GM12874 (cell line): ENCODE measurements around the gene TTF2.

Experiments used
- CTCF ChIP-seq: IDR thresholded peaks from 2 replicates; pipeline ENCODE4 v1.5.1; 2011; ENCODE audit warnings: low read depth, mild to moderate bottlenecking, control low read depth, low read length, moderate library complexity; ENCODE audit not compliant: insufficient read depth

The TTF2 gene

DNA sequence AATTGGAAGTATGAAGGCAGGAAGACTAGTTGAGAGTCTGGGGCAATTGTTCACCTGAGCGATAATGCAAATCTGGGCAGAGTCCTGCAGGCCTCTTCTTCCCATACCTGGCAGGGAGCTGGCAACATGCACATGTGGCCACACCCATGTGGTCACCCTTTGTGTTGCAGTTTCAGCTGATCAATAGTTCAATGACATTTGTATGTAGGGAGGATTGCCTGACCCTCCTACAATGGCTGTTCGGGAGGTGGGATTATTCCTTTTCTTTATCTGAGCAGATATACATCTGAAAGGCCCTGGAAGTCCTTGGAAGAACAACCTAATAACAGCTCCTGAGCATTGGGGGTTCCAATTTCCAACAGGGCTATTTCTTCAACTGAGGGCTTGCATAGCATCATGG lies 76.6 kb downstream of the TTF2 start:
- no peak for TF ChIP-seq CTCF

GRCh38 chr1:117137281-117137855 lies 77.2 kb downstream of the TTF2 start:
- no peak for TF ChIP-seq CTCF

DNA sequence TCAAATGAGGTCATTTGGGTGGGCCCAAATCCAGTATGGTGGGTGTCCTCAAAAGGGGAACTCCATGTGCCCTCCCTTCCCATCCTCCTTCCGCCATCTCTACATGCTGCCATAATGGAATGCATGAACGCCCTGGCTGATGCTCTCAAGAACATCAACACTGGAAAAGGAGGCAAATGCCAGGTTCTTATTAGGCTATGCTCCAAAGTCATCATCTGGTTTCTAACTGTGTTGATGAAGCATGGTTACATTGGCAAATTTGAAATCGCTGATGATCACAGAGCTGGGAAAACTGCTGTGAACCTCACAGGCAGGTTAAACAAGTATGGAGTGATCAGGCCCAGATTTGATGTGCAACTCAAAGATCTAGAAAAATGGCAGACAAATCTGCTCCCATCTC lies 78.0 kb downstream of the TTF2 start:
- no peak for TF ChIP-seq CTCF

DNA sequence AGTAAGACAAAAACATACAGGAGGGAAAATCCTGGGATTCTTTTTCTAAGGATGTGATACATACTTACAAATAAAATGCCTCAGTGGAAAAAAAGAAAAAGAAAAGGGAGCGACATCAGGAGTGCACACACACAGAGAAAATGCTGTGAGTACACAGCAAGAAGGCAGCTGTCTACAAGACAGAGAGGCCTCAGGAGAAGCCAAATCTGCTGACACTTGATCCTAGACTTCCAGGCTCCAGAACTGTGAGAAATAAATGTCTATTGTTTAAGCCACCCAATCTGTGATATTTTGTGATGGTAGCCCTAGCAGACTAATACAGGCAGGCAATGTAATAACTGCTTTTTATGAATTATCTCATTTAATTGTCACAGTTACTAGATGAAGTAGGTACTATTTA lies 78.4 kb downstream of the TTF2 start:
- TF ChIP-seq CTCF = no peak

DNA sequence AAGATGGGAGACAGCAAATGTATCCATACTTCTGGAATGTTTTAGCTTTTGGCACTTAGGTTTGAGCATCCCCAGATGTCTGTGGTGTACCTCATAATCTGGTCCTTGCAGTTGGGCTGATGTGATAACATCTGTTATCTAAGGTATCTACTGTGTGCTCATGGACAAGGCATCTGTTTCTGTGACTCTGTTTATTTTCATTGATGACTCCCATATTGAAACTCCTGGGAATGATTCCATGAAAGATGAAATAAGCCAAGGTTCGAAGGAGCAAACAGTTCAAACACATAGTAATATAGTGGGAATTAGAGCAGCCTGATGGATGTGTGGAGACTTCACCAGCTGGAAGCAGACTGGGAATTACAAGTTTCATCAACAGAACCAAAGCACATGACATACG lies 82.1 kb downstream of the TTF2 start:
- no peak for TF ChIP-seq CTCF

- no peak for TF ChIP-seq CTCF
These were observed 83.0 kb downstream of the TTF2 start for GRCh38 chr1:117143172-117143571.

GRCh38 chr1:117143871-117144270 lies 83.7 kb downstream of the TTF2 start:
- no peak for TF ChIP-seq CTCF
